GM12878 (cell line): ENCODE results near the gene EMILIN2. TPM values are rescaled to one million over a fixed set of nuclear protein-coding genes. Genes with fewer than 3 reads are reported as not detected.
"Not testable (repeated sequence)": the region's sequence is repeated elsewhere in the genome, so short reads cannot be mapped to it uniquely, and the experiment has no call there.

Source experiments
- ATAC-seq: fragments of 200-7000 bp; cut with Tn5 transposase; 3 replicates; pipeline ENCODE4 v1.9.1; 2020; ENCODE audit warnings: mild to moderate bottlenecking, moderate library complexity
- BruUV-seq: library from RNA; stranded (reverse); fragments of 400-500 nt; replicated peaks from 2 replicates; lab custom pipeline; 2021; lab: Mats Ljungman, UMichigan
- CTCF ChIA-PET: fragments of 300-600 bp; sonication (Branson Sonifier 250); formaldehyde crosslinking; extraction: SDS; loops from one replicate; lab custom pipeline; 2021; ENCODE audit warnings: inconsistent platforms; lab: Yijun Ruan, JAX
- POLR2A ChIA-PET: fragments of 350-600 bp; formaldehyde crosslinking; extraction: SDS; loops from one replicate; lab custom pipeline; 2021; ENCODE audit warnings: inconsistent platforms; lab: Charles Lee
- RAD21 ChIA-PET: fragments of 300-600 bp; sonication (Branson Sonifier 250); formaldehyde crosslinking; loops from one replicate; lab custom pipeline; 2023; ENCODE audit warnings: antibody characterized with exemption; ENCODE audit not compliant: unreplicated experiment; lab: Charles Lee
- SMC1A ChIA-PET: fragments of 300-600 bp; sonication (Branson Sonifier 250); formaldehyde crosslinking; loops from one replicate; lab custom pipeline; 2023; ENCODE audit not compliant: unreplicated experiment, uncharacterized antibody; lab: Charles Lee
- DNase-seq: peaks from one replicate; pipeline ENCODE4 v3.0.0-alpha.2; 2011; ENCODE audit warnings: low read depth, low spot score
- FAIRE-seq: peaks from 3 replicates; lab custom pipeline; 2011; peaks lifted over from hg19 to GRCh38; lab: Jason Lieb, UNC
- H2AFZ ChIP-seq: 2 replicates; pipeline ENCODE4 v1.6.0; 2011; ENCODE audit warnings: low read depth, low read length, control low read depth; ENCODE audit not compliant: control insufficient read depth
- H3K27ac ChIP-seq: 2 replicates; pipeline ENCODE4 v1.5.1; 2011; ENCODE audit warnings: control low read depth; ENCODE audit not compliant: control insufficient read depth, insufficient read depth
- H3K27me3 ChIP-seq, 2 experiments: replicated peaks in 1 of 2; 2 replicates each; pipeline versions ENCODE4 v1.6.0 to v1.6.1; 2011; ENCODE audit warnings: low read length in 1 of 2; ENCODE audit not compliant: control insufficient read depth in 2 of 2, insufficient read depth in 2 of 2
- H3K36me3 ChIP-seq, 2 experiments: 2 replicates each; pipeline ENCODE4 v1.5.1; 2011; ENCODE audit warnings: low read length in 1 of 2; ENCODE audit not compliant: control insufficient read depth in 2 of 2, insufficient read depth in 2 of 2
- H3K4me1 ChIP-seq: 2 replicates; pipeline ENCODE4 v1.6.1; 2011; ENCODE audit warnings: mild to moderate bottlenecking, low read length, moderate library complexity, mixed read lengths; ENCODE audit not compliant: control insufficient read depth, insufficient read depth
- H3K4me2 ChIP-seq: 2 replicates; pipeline ENCODE4 v1.6.0; 2011; ENCODE audit warnings: control low read depth; ENCODE audit not compliant: control insufficient read depth, insufficient read depth
- H3K4me3 ChIP-seq: fragments of 200-600 bp; sonication (generic); 2 replicates; pipeline ENCODE4 v1.5.1; 2016
- H3K79me2 ChIP-seq: 2 replicates; pipeline ENCODE4 v1.6.0; 2011; ENCODE audit warnings: low read length; ENCODE audit not compliant: control insufficient read depth, insufficient read depth
- H3K9ac ChIP-seq: 2 replicates; pipeline ENCODE4 v1.8.0; 2011; ENCODE audit warnings: low read length, control low read depth, mixed read lengths; ENCODE audit not compliant: control insufficient read depth, insufficient read depth
- H3K9me3 ChIP-seq: replicated peaks from 3 replicates; pipeline ENCODE4 v1.5.1; 2011; ENCODE audit warnings: mild to moderate bottlenecking, low read length; ENCODE audit not compliant: control insufficient read depth, insufficient read depth
- H4K20me1 ChIP-seq: 2 replicates; pipeline ENCODE4 v1.6.0; 2011; ENCODE audit not compliant: control insufficient read depth, insufficient read depth
- BRCA1 ChIP-seq: IDR thresholded peaks from 2 replicates; pipeline ENCODE4 v1.6.1; 2011; ENCODE audit warnings: low read depth, low read length, improper control_type of control experiment
- CREM ChIP-seq: IDR thresholded peaks from 2 replicates; pipeline ENCODE4 v1.6.1; 2014; ENCODE audit warnings: antibody characterized with exemption, low read depth
- NFYA ChIP-seq: IDR thresholded peaks from 2 replicates; pipeline ENCODE4 v1.6.1; 2011; ENCODE audit warnings: low read depth, mild to moderate bottlenecking, low read length, improper control_type of control experiment, borderline replicate concordance
- RUNX3 ChIP-seq: IDR thresholded peaks from 2 replicates; pipeline ENCODE4 v1.6.1; 2012; ENCODE audit warnings: low read length, inconsistent platforms
- WGBS: methylation state at CpG from one replicate; pipeline ENCODE4 v1.1.6; 2016; ENCODE audit warnings: low lambda C conversion rate; ENCODE audit not compliant: insufficient replicate concordance, insufficient coverage; ENCODE audit errors: missing lambda C conversion rate; 5-methylcytosine and 5-hydroxymethylcytosine counted together
- in situ Hi-C: fragments of 300-500 bp; cut with MboI; formaldehyde crosslinking; loops from 9 replicates; pipeline ENCODE4 v1.14.3; 2018; ENCODE audit warnings: mixed read lengths
- intact Hi-C: fragments of 100-400 bp; cut with micrococcal nuclease; formaldehyde crosslinking; loops from one replicate; pipeline ENCODE4 v1.14.2; 2022; ENCODE audit not compliant: unreplicated experiment
- polyA plus RNA-seq, 11 experiments: library from polyadenylated mRNA; depleted of rRNA in 4 of 11; unstranded in 6 of 11; stranded (reverse) in 5 of 11; fragments of >200 nt; fragmentation: Nextera tagmentation in 4 of 11; fragmentation: Illumina TruSeq in 1 of 11; extraction: Ambion mirVana in 4 of 11; extraction: Trizol in 1 of 11; gene quantifications; 1 replicate in 1 of 11; 2 replicates in 10 of 11; pipeline versions ENCODE4 v1.2.1 to v1.2.3, GENCODE V29; 2011 to 2016; ENCODE audit warnings: inconsistent platforms in 2 of 11, missing spikeins in 2 of 11, low read depth in 1 of 11
- total RNA-seq, 4 experiments: library from RNA; depleted of rRNA in 3 of 4; stranded (reverse); fragments of >200 nt in 3 of 4; fragmentation: Illumina TruSeq in 1 of 4; extraction: Trizol in 1 of 4; gene quantifications; 2 replicates each; pipeline versions ENCODE4 v1.2.1 to v1.2.3, GENCODE V29; 2013 to 2021

Gene EMILIN2
- total and polyA plus RNA-seq, 10 of the 15 experiments (the other 5 are each of a cell fraction or from before 2014, with no cell fraction given): 0.58 to 18.4 (median 5.9) TPM

DNA sequence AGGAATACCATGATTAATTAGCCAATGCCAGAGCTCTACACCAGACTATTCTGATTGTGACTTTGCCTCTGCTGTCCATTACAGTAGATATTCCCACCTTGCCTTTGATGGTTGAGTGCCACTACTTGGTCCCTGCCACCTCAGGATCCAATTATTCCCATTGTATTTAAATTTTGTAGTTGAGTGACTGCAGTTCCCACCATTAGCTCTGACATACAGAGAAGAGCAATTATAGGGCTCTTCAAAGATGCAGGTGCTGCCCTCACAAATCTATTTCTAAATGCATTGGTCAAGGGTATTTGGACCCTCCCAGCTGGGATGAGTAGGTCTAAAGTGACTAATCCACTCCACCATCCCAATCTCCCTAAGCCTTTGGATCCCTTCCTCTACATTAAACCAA lies 9.5 kb upstream of the EMILIN2 start:
- H3K27me3 ChIP-seq, H3K9ac ChIP-seq, H3K4me3 ChIP-seq, H3K4me1 ChIP-seq, intact Hi-C loops, in situ Hi-C loops, BruUV-seq, H3K79me2 ChIP-seq, H2AFZ ChIP-seq, ATAC-seq, RAD21 ChIA-PET, H3K36me3 ChIP-seq, H3K27ac ChIP-seq, H3K9me3 ChIP-seq, H4K20me1 ChIP-seq, DNase-seq, CTCF ChIA-PET, SMC1A ChIA-PET, H3K4me2 ChIP-seq, FAIRE-seq, POLR2A ChIA-PET: not testable (repeated sequence)

DNA sequence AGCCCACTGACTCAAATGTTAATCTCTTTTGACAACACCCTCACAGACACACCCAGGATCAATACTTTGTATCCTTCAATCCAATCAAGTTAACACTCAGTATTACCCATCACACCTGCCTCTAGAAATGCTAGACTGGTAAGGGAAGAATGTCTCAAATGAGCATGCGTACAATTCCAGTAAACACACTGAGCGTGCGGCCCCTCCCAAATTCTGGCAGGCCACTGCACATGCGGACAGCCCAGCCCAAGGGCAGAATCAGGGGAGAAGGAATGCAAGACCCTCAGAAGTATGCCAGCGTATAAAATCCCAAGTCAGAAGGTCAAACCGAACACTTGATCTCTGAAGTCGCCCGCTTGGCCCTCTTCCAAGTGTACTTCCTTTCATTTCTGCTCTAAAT lies 7.6 kb upstream of the EMILIN2 start:
- BruUV-seq: no TSS peak
- 79% methylated on average over 8 of the region's 8 CpGs for WGBS

More for the DNA sequence above, 7.6 kb upstream of the EMILIN2 start:
- Histone ChIP-seq H3K4me3 (no peak overlapping the region), H3K4me2 (no peak overlapping the region), H3K36me3 (no peaks in the 10 kb centered on the region), H2AFZ (no peak overlapping the region), H3K4me1 (no peaks in the 10 kb centered on the region), H3K79me2 (no peaks in the 10 kb centered on the region), H3K27ac (no peak overlapping the region), H3K9ac (no peak overlapping the region), H4K20me1 (no peaks in the 10 kb centered on the region), H3K9me3 (no peaks in the 10 kb centered on the region; the same call in 2 of the 3 replicates), H3K27me3 (no peaks in the 10 kb centered on the region)
- POLR2A ChIA-PET: no interaction called here
- in situ Hi-C loops (no loop called here), intact Hi-C loops (no loop called here)
- CTCF ChIA-PET: no interaction called here
- ATAC-seq (no peak), FAIRE-seq (no peak), DNase-seq (no peak)
- TF ChIP-seq NFYA: no peak
- TF ChIP-seq RUNX3: no peak
- no peak for TF ChIP-seq CREM
- no peak for TF ChIP-seq BRCA1
- SMC1A ChIA-PET: no interaction called here
- RAD21 ChIA-PET: no interaction called here
